GM18873 (cell line): ENCODE measurements around the gene KCNMB2.

ENCODE experiments used
- ATAC-seq: cut with Tn5 transposase; IDR thresholded peaks from one replicate; pipeline ENCODE4 v1.9.1; 2021; ENCODE audit warnings: mild to moderate bottlenecking, moderate library complexity, moderate number of reproducible peaks; ENCODE audit not compliant: unreplicated experiment, low FRiP score

Gene KCNMB2

GRCh38 chr3:178795349-178795748, 259.1 kb downstream of the KCNMB2 start:
- no peak for ATAC-seq

- no peak for ATAC-seq
Observed at GRCh38 chr3:178802259-178802658, 266.0 kb downstream of the KCNMB2 start.

GRCh38 chr3:178802993-178803693, 266.9 kb downstream of the KCNMB2 start:
- ATAC-seq: no peak

- ATAC-seq: no peak
Observed at GRCh38 chr3:178804606-178805005, 268.4 kb downstream of the KCNMB2 start.

- no peak for ATAC-seq
Observed at GRCh38 chr3:178805741-178806140, 269.5 kb downstream of the KCNMB2 start.

- no peak for ATAC-seq
Observed at GRCh38 chr3:178806651-178807050, 270.4 kb downstream of the KCNMB2 start.

- ATAC-seq: no peak
Observed at GRCh38 chr3:178807694-178808093, 271.5 kb downstream of the KCNMB2 start.

- no peak for ATAC-seq
Observed at GRCh38 chr3:178808748-178809147, 272.5 kb downstream of the KCNMB2 start.

- no peak for ATAC-seq
Observed at GRCh38 chr3:178810181-178810580, 273.9 kb downstream of the KCNMB2 start.

GRCh38 chr3:178822722-178823121, 286.5 kb downstream of the KCNMB2 start:
- ATAC-seq: no peak

- no peak for ATAC-seq
Observed at GRCh38 chr3:178823150-178823549, 286.9 kb downstream of the KCNMB2 start.

GRCh38 chr3:178823591-178824246, 287.5 kb downstream of the KCNMB2 start:
- ATAC-seq: no peak

- no peak for ATAC-seq
Observed at GRCh38 chr3:178826435-178827123, 290.3 kb downstream of the KCNMB2 start.

GRCh38 chr3:178827285-178827856, 291.1 kb downstream of the KCNMB2 start:
- ATAC-seq: no peak

GRCh38 chr3:178833695-178834094, 297.5 kb downstream of the KCNMB2 start:
- no peak for ATAC-seq

- ATAC-seq: no peak
Observed at GRCh38 chr3:178835033-178835432, 298.8 kb downstream of the KCNMB2 start.

GRCh38 chr3:178837512-178837911, 301.3 kb downstream of the KCNMB2 start:
- ATAC-seq: no peak

- ATAC-seq: no peak
Observed at GRCh38 chr3:178840586-178840985, 304.4 kb downstream of the KCNMB2 start.

GRCh38 chr3:178841011-178841410, 304.8 kb downstream of the KCNMB2 start:
- no peak for ATAC-seq

- no peak for ATAC-seq
Observed at GRCh38 chr3:178844916-178845315, 308.7 kb downstream of the KCNMB2 start.

GRCh38 chr3:178845420-178846118, 309.3 kb downstream of the KCNMB2 start:
- no peak for ATAC-seq
